HK-2 (cell line): ENCODE measurements around the gene ALDH1B1.
A peak's percentile ranks its signal among the peaks of the same experiment; 100 is the strongest.

Experiments used
- DNase-seq: peaks from one replicate; pipeline ENCODE4 v3.0.0-alpha.2; 2018; ENCODE audit not compliant: unreplicated experiment

The ALDH1B1 gene

GRCh38 chr9:38416461-38416860 lies 24.0 kb downstream of the ALDH1B1 start:
- no peak for DNase-seq

GRCh38 chr9:38417003-38417945 lies 24.8 kb downstream of the ALDH1B1 start:
- DNase-seq, result no peak

GRCh38 chr9:38418366-38418765 lies 25.9 kb downstream of the ALDH1B1 start:
- no peak for DNase-seq

- DNase-seq, result no peak
Observed at GRCh38 chr9:38419181-38419580, 26.7 kb downstream of the ALDH1B1 start.

GRCh38 chr9:38421498-38422211 lies 29.2 kb downstream of the ALDH1B1 start:
- no peak for DNase-seq

- DNase-seq, result no peak
Observed at GRCh38 chr9:38422555-38423260, 30.2 kb downstream of the ALDH1B1 start.

- no peak for DNase-seq
Observed at GRCh38 chr9:38423273-38423972, 30.9 kb downstream of the ALDH1B1 start.

- DNase-seq, result peak; percentile 30
Observed at GRCh38 chr9:38423973-38424843, 31.7 kb downstream of the ALDH1B1 start, which contains the start of gene IGFBPL1. TSS of gene IGFBPL1 (minus strand) at chr9:38424454. CDS start at chr9:38424424, 30 bp downstream.

GRCh38 chr9:38424918-38425317 lies 32.4 kb downstream of the ALDH1B1 start:
- DNase-seq, result no peak

- DNase-seq, result no peak
Observed at GRCh38 chr9:38428062-38428461, 35.6 kb downstream of the ALDH1B1 start.

- DNase-seq, result no peak
Observed at GRCh38 chr9:38431116-38431515, 38.6 kb downstream of the ALDH1B1 start.

- no peak for DNase-seq
Observed at GRCh38 chr9:38432922-38433510, 40.5 kb downstream of the ALDH1B1 start.

- DNase-seq, result no peak
Observed at GRCh38 chr9:38434365-38434764, 41.9 kb downstream of the ALDH1B1 start.

GRCh38 chr9:38434853-38435252 lies 42.4 kb downstream of the ALDH1B1 start:
- no peak for DNase-seq

- no peak for DNase-seq
Observed at GRCh38 chr9:38435521-38435920, 43.0 kb downstream of the ALDH1B1 start.

- no peak for DNase-seq
Observed at GRCh38 chr9:38436708-38437107, 44.2 kb downstream of the ALDH1B1 start.

GRCh38 chr9:38437193-38437823 lies 44.8 kb downstream of the ALDH1B1 start:
- DNase-seq, result peak; percentile 6

- DNase-seq, result no peak
Observed at GRCh38 chr9:38439291-38439915, 46.9 kb downstream of the ALDH1B1 start.

- no peak for DNase-seq
Observed at GRCh38 chr9:38439916-38440301, 47.4 kb downstream of the ALDH1B1 start.
